ENCODE results near the gene ZBTB6. TPM values are rescaled to one million over a fixed set of nuclear protein-coding genes. Genes with fewer than 3 reads are reported as not detected.
A peak's percentile ranks its signal among the peaks of the same experiment; 100 is the strongest.

Gene ZBTB6
- total and polyA plus RNA-seq, 2 of the 13 experiments (the other 11 are each of a cell fraction or from before 2014, with no cell fraction given) = 3.7 to 7.1 TPM

DNA sequence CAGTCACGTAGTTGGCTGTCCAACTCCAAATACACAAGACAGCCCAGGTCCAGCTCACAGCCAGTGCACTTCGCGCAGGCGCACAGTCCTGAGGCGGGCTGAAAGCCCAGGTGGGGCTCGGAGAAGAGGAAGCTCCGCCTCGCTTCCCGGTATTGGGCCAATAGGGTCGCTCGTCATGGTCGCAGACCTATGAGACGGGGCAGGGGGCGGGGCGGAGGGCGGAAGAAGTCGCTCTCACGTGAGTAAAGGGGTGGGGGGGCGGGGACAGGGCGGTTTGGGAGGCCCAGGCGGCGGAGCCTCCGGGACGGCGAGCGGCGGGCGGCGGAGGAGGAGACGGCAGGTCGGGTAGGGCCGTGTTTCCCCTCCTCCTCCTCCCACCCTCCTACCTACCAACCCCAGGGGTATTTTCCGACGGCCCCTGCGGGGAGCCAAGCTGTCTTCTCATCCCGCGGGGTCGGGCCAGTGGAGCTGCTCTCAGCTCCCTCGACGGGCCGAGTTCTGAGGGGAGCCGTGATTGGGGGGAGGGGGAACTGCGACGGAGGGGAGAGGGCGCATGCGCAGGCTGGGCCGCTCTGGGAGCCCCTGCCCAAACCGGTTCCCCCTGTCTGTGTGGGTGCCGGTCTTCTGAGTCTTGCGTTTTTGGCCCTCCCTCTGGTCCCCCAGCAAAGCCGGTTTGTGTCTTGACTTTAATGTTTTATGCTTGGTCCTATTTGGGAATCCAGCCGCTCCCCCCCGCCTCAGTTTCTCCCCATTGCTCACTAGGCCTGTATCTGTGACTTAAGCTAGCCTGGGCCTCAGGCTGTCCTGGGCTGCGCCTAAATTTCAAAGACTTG is 27.8 kb upstream of the ZBTB6 start, which contains the start of gene RABGAP1 (continued):
- TF ChIP-seq, protein P1, sequence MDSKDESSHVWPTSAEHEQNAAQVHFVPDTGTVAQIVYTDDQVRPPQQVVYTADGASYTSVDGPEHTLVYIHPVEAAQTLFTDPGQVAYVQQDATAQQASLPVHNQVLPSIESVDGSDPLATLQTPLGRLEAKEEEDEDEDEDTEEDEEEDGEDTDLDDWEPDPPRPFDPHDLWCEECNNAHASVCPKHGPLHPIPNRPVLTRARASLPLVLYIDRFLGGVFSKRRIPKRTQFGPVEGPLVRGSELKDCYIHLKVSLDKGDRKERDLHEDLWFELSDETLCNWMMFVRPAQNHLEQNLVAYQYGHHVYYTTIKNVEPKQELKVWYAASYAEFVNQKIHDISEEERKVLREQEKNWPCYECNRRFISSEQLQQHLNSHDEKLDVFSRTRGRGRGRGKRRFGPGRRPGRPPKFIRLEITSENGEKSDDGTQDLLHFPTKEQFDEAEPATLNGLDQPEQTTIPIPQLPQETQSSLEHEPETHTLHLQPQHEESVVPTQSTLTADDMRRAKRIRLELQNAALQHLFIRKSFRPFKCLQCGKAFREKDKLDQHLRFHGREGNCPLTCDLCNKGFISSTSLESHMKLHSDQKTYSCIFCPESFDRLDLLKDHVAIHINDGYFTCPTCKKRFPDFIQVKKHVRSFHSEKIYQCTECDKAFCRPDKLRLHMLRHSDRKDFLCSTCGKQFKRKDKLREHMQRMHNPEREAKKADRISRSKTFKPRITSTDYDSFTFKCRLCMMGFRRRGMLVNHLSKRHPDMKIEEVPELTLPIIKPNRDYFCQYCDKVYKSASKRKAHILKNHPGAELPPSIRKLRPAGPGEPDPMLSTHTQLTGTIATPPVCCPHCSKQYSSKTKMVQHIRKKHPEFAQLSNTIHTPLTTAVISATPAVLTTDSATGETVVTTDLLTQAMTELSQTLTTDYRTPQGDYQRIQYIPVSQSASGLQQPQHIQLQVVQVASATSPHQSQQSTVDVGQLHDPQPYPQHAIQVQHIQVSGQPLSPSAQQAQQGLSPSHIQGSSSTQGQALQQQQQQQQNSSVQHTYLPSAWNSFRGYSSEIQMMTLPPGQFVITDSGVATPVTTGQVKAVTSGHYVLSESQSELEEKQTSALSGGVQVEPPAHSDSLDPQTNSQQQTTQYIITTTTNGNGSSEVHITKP (CRISPR knock-in tag; IDR thresholded peaks at IDR 0.05; ENCODE audit: low read depth) = no peak
- TF ChIP-seq, protein P2, sequence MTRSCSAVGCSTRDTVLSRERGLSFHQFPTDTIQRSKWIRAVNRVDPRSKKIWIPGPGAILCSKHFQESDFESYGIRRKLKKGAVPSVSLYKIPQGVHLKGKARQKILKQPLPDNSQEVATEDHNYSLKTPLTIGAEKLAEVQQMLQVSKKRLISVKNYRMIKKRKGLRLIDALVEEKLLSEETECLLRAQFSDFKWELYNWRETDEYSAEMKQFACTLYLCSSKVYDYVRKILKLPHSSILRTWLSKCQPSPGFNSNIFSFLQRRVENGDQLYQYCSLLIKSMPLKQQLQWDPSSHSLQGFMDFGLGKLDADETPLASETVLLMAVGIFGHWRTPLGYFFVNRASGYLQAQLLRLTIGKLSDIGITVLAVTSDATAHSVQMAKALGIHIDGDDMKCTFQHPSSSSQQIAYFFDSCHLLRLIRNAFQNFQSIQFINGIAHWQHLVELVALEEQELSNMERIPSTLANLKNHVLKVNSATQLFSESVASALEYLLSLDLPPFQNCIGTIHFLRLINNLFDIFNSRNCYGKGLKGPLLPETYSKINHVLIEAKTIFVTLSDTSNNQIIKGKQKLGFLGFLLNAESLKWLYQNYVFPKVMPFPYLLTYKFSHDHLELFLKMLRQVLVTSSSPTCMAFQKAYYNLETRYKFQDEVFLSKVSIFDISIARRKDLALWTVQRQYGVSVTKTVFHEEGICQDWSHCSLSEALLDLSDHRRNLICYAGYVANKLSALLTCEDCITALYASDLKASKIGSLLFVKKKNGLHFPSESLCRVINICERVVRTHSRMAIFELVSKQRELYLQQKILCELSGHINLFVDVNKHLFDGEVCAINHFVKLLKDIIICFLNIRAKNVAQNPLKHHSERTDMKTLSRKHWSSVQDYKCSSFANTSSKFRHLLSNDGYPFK (CRISPR knock-in tag; IDR thresholded peaks at IDR 0.05; ENCODE audit: borderline replicate concordance) = no peak
- TF ChIP-seq, protein P3, sequence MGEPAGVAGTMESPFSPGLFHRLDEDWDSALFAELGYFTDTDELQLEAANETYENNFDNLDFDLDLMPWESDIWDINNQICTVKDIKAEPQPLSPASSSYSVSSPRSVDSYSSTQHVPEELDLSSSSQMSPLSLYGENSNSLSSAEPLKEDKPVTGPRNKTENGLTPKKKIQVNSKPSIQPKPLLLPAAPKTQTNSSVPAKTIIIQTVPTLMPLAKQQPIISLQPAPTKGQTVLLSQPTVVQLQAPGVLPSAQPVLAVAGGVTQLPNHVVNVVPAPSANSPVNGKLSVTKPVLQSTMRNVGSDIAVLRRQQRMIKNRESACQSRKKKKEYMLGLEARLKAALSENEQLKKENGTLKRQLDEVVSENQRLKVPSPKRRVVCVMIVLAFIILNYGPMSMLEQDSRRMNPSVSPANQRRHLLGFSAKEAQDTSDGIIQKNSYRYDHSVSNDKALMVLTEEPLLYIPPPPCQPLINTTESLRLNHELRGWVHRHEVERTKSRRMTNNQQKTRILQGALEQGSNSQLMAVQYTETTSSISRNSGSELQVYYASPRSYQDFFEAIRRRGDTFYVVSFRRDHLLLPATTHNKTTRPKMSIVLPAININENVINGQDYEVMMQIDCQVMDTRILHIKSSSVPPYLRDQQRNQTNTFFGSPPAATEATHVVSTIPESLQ (CRISPR knock-in tag; conservative IDR thresholded peaks at IDR 0.05) = no peak
- TF ChIP-seq ZNF589 (CRISPR knock-in tag; conservative IDR thresholded peaks at IDR 0.05) (no peak), TFE3 (CRISPR knock-in tag; IDR thresholded peaks at IDR 0.05) (no peak; the same call in 1 of the 2 replicates), KDM1A (CRISPR knock-in tag; IDR thresholded peaks at IDR 0.05) (no peak), ZNF160 (CRISPR knock-in tag; IDR thresholded peaks at IDR 0.05) (no peak; the same call in 1 of the 2 replicates), PCBP1 (IDR thresholded peaks at IDR 0.05; ENCODE audit: borderline replicate concordance, low read depth, low read length) (0 out of 2 replicates have a peak, but pooled peaks have one; percentile 80), KAT7 (CRISPR knock-in tag; IDR thresholded peaks at IDR 0.05; ENCODE audit: borderline replicate concordance) (peak; percentile 72), ARID3A (IDR thresholded peaks at IDR 0.05; ENCODE audit: low read depth, low read length) (no peak), LCORL (IDR thresholded peaks at IDR 0.05) (no peak), LCORL (CRISPR knock-in tag; IDR thresholded peaks at IDR 0.05) (no peak; the same call in 1 of the 2 replicates), MXD4 (CRISPR knock-in tag; IDR thresholded peaks at IDR 0.05) (0 out of 2 replicates have a peak, but pooled peaks have one; percentile 26)
- TF ChIP-seq, protein P4, sequence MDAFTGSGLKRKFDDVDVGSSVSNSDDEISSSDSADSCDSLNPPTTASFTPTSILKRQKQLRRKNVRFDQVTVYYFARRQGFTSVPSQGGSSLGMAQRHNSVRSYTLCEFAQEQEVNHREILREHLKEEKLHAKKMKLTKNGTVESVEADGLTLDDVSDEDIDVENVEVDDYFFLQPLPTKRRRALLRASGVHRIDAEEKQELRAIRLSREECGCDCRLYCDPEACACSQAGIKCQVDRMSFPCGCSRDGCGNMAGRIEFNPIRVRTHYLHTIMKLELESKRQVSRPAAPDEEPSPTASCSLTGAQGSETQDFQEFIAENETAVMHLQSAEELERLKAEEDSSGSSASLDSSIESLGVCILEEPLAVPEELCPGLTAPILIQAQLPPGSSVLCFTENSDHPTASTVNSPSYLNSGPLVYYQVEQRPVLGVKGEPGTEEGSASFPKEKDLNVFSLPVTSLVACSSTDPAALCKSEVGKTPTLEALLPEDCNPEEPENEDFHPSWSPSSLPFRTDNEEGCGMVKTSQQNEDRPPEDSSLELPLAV (CRISPR knock-in tag; conservative IDR thresholded peaks at IDR 0.05; ENCODE audit: low read depth) = no peak

All from HepG2 (cell line).